ENCODE results near the gene IARS1. TPM values are rescaled to one million over a fixed set of nuclear protein-coding genes. Genes with fewer than 3 reads are reported as not detected.

IARS1 gene
- total and polyA plus RNA-seq, 2 of the 4 experiments (the other 2 are of a cell fraction), result 85.3 to 414 TPM

DNA sequence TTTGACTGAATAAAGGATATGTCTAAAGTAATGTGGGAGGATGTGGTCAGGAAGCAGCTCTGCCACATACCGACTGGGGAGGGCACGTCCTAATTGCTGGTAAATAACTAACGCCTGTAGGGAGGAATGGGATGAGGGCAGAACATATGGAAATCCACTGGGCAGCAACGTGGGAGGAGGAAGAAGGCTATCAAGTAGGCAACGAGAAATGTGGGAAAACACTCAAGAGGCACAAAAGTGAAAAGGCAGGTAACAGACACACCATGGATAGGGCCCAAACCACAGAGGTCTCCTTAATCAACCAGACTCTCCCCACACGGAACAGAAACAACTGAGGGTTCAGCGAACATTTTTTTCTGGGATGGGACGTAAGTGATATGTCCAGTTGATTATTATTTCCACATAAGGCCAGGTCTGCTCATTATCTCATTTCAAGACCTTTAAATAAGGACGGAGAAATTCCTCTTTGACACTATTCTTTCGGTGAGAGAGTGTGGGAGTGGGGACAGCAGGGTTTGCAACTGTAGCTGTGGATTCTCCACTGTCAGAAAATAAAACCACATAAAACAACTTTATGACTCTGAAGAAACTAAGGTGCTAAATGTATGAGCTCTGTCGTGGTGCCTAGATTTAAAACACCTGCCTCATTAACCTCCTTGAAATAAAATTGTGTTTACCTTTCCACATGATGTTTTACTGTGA, 17.0 kb downstream of the IARS1 start:
- POLR2A ChIA-PET (ENCODE audit: unreplicated experiment), result no interaction called here
- no TSS peak for BruUV-seq (replicated peaks)
- TF ChIP-seq BHLHE40 (IDR thresholded peaks at IDR 0.05; ENCODE audit: low read depth, low read length) (no peak), MXI1 (IDR thresholded peaks at IDR 0.05; ENCODE audit: borderline replicate concordance, low read depth, low read length) (no peak), NFE2L2 (IDR thresholded peaks at IDR 0.05; ENCODE audit: low read depth, low read length) (no peak), MAFK (IDR thresholded peaks at IDR 0.05; ENCODE audit: low read depth, low read length) (no peak), MAZ (IDR thresholded peaks at IDR 0.05; ENCODE audit: borderline replicate concordance, low read depth, low read length) (no peak), RAD21 (IDR thresholded peaks at IDR 0.05; ENCODE audit: low read length) (no peak), CHD1 (IDR thresholded peaks at IDR 0.05; ENCODE audit: low read depth, low read length) (no peak), POLR2A (IDR thresholded peaks at IDR 0.05; ENCODE audit: low read depth, low read length) (no peak)
- TF ChIP-seq, protein P1, sequence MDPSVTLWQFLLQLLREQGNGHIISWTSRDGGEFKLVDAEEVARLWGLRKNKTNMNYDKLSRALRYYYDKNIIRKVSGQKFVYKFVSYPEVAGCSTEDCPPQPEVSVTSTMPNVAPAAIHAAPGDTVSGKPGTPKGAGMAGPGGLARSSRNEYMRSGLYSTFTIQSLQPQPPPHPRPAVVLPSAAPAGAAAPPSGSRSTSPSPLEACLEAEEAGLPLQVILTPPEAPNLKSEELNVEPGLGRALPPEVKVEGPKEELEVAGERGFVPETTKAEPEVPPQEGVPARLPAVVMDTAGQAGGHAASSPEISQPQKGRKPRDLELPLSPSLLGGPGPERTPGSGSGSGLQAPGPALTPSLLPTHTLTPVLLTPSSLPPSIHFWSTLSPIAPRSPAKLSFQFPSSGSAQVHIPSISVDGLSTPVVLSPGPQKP (IDR thresholded peaks at IDR 0.05; ENCODE audit: borderline replicate concordance, low read depth, low read length), result no peak
- TF ChIP-seq, protein P2, sequence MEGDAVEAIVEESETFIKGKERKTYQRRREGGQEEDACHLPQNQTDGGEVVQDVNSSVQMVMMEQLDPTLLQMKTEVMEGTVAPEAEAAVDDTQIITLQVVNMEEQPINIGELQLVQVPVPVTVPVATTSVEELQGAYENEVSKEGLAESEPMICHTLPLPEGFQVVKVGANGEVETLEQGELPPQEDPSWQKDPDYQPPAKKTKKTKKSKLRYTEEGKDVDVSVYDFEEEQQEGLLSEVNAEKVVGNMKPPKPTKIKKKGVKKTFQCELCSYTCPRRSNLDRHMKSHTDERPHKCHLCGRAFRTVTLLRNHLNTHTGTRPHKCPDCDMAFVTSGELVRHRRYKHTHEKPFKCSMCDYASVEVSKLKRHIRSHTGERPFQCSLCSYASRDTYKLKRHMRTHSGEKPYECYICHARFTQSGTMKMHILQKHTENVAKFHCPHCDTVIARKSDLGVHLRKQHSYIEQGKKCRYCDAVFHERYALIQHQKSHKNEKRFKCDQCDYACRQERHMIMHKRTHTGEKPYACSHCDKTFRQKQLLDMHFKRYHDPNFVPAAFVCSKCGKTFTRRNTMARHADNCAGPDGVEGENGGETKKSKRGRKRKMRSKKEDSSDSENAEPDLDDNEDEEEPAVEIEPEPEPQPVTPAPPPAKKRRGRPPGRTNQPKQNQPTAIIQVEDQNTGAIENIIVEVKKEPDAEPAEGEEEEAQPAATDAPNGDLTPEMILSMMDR (conservative IDR thresholded peaks at IDR 0.05; ENCODE audit: low read depth, low read length), result no peak
- H3K23ac ChIP-seq (ENCODE audit: low read depth, low read length), result no peak overlapping the region
- no peak overlapping the region for H3K27ac ChIP-seq (ENCODE audit: insufficient read depth, low read length)
- no peak overlapping the region for H4K5ac ChIP-seq (ENCODE audit: low read depth, low read length)
- no peak overlapping the region for H2BK15ac ChIP-seq (ENCODE audit: low read depth, low read length)
- H3K18ac ChIP-seq (ENCODE audit: low read depth, low read length), result no peak overlapping the region
- peaks cover 2% of the 10 kb centered on the region for H3K4me1 ChIP-seq (ENCODE audit: control insufficient read depth, insufficient read depth, low read length)
- WGBS, 2 experiments (ENCODE audit: extremely low coverage in 2 of 2, insufficient read length in 1 of 2), result 100% methylated on average over 1 of the region's 11 CpGs; no CpG with 5 or more reads in 1 of the 2 experiments
- no peaks in the 10 kb centered on the region for H3K27me3 ChIP-seq (ENCODE audit: control insufficient read depth, insufficient read depth, low read length)
- no peak overlapping the region for H2AK5ac ChIP-seq (ENCODE audit: low read depth, low read length)
- peaks cover 11% of the 10 kb centered on the region; the same call in 1 of the 2 replicates for H4K20me1 ChIP-seq (ENCODE audit: insufficient read depth, low read length)
- H3K79me1 ChIP-seq (ENCODE audit: low read depth in 1 of 2, low read length in 2 of 2), result peaks cover 35 to 52% of the 10 kb centered on the region in 2 experiments
- H2BK120ac ChIP-seq (ENCODE audit: low read depth, low read length), result no peak overlapping the region
- no peak overlapping the region for H3K14ac ChIP-seq (replicated peaks; ENCODE audit: low read depth, low read length)
- in situ Hi-C loops (cut with MboI; ENCODE audit: low sequenced_read_pairs), result no loop called here
- H2AK9ac ChIP-seq (replicated peaks; ENCODE audit: low read depth, low read length, poor library complexity), result no peak overlapping the region
- ATAC-seq (ENCODE audit: low read depth) (no peak), DNase-seq (no peak)
- H4K8ac ChIP-seq (ENCODE audit: low read depth in 2 of 2, low read length in 2 of 2), result 0 out of 4 replicates have a peak overlapping the region, but pooled peaks of 1 of the 2 experiments have one; percentile 24
- intact Hi-C loops (cut with micrococcal nuclease), result no loop called here
- no peak overlapping the region for H2BK20ac ChIP-seq (ENCODE audit: low read depth, low read length)
- H3K36me3 ChIP-seq (ENCODE audit: control insufficient read depth, insufficient read depth, low read length), result peaks cover 56% of the 10 kb centered on the region
- no peak overlapping the region for H3K4me2 ChIP-seq (ENCODE audit: low read depth, low read length)
- no peak overlapping the region for H2AFZ ChIP-seq (replicated peaks; ENCODE audit: low read length, poor library complexity)
- no peak overlapping the region for H3K4me3 ChIP-seq (ENCODE audit: insufficient read depth, low read depth, low read length)
- H4K91ac ChIP-seq (ENCODE audit: insufficient read depth, low read depth, low read length), result no peak overlapping the region
- H3K56ac ChIP-seq (ENCODE audit: extremely low read depth, insufficient read depth, low read length), result no peak overlapping the region
- CTCF ChIA-PET, result interaction anchor here (3.2 kb wide), 1 partner anchor 136 kb away, joined by 11 read pairs; no protein-coding TSS in a partner anchor
- H3K4ac ChIP-seq (ENCODE audit: low read depth, low read length), result peak overlapping the region; percentile 5; the same call in 1 of the 2 replicates
- dilution Hi-C loops (cut with HindIII; ENCODE audit: low sequenced_read_pairs, unreplicated experiment), result no loop called here
- no peaks in the 10 kb centered on the region for H3K9me3 ChIP-seq (ENCODE audit: control insufficient read depth, insufficient read depth, low read length)
- peaks cover 6% of the 10 kb centered on the region for H3K9me1 ChIP-seq (ENCODE audit: insufficient read depth, low read length)
- peak overlapping the region; percentile 23 for H2BK5ac ChIP-seq (ENCODE audit: low read depth, low read length, poor library complexity, severe bottlenecking)
- no peak overlapping the region; the same call in 1 of the 2 replicates for H3K9ac ChIP-seq (ENCODE audit: low read depth, low read length)
